HG03135 (cell line): ENCODE measurements around the gene PPP1R12A.
"Not testable (repeated sequence)": the region's sequence is repeated elsewhere in the genome, so short reads cannot be mapped to it uniquely, and the experiment has no call there.

Experiments used
- ATAC-seq: cut with Tn5 transposase; IDR thresholded peaks from one replicate; pipeline ENCODE4 v1.9.1; 2021; ENCODE audit warnings: mild to moderate bottlenecking, moderate library complexity; ENCODE audit not compliant: unreplicated experiment

The PPP1R12A gene

GRCh38 chr12:79844693-79845092, 90.2 kb downstream of the PPP1R12A start:
- no peak for ATAC-seq

GRCh38 chr12:79843978-79844377, 90.9 kb downstream of the PPP1R12A start:
- no peak for ATAC-seq

DNA sequence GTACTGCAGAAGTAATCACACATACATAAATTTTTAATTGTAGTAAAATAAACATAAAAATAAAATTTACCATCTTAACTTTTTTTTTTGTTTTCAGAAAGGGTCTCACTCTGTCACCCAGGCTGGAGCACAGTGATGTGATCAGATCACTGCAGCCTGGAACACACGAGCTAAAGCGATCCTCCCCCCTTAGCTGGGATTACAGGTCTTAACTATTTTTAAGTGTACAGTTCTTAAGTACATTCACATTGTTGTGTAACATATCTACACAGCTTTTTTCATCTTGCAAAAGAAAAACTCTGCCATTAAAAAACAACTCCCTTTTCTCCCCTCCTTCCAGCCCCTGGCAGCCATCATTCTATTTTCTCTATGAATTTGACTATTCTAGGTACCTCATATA, 92.3 kb downstream of the PPP1R12A start:
- no peak for ATAC-seq

DNA sequence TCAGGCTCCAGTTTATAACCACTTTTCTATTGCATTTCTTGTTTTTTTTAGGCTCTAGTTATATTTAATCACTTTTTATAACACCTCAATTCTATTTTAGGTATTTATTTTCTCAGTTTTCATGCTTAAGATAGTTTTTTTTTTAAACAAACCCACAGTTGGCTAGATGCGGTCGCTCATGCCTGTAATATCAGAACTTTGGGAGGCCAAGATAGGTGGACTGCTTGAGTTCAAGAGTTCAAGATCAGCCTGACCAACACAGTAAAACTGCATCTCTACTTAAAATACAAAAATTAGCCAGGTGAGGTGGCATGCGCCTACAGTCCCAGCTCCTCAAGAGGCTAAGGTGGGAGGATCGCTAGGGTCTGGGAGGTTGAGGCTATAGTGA, 93.0 kb downstream of the PPP1R12A start:
- ATAC-seq: no peak

DNA sequence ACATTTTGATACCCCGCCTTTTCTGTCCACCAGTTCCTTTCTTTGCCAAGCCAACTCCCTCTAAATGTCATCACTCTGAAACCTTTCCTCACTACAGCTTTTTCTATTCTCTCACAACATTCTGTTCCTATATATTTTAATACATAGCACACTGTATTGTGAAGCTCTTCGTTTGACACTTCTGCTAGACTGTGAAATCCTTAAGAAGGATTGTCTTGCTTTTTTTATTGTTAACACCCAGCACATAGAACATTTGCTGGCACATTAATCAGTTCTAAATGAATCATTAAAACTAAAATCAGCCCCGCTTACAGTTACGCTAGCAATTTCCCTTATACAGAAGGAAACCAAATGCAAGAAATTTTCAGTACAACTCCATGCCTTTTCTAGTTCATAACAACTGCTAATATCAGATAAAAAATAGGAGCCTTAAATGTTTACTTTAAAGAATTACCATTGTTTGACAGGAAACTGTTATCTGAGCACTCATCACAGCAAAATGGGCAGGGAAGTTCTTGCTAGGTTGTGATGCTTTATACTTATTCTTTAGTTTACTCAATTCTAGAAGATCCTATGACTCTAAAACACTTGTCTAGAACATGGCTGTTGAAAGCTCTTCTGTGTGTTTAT, 93.5 kb downstream of the PPP1R12A start:
- ATAC-seq: no peak

- ATAC-seq: no peak
These were observed 96.5 kb downstream of the PPP1R12A start for GRCh38 chr12:79838359-79838758.

DNA sequence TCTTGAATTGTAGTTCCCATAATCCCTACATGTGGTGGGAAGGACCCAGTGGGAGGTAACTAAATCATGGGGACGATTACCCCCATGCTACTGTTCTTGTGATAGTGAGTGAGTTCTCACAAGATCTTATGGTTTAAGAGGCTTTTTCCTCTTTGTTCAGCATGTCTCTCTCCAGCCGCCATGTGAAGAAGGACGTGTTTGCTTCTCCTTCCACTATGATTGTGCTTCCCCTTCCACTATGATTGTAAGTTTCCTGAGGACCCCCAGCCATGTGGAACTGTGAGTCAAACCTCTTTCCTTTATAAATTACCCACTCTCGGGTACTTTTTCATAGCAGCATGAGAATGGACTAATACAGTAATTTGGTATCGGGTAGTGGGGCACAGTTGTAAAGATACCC, 97.3 kb downstream of the PPP1R12A start:
- no peak for ATAC-seq

- ATAC-seq: no peak
These were observed 99.5 kb downstream of the PPP1R12A start for GRCh38 chr12:79835377-79835843.

DNA sequence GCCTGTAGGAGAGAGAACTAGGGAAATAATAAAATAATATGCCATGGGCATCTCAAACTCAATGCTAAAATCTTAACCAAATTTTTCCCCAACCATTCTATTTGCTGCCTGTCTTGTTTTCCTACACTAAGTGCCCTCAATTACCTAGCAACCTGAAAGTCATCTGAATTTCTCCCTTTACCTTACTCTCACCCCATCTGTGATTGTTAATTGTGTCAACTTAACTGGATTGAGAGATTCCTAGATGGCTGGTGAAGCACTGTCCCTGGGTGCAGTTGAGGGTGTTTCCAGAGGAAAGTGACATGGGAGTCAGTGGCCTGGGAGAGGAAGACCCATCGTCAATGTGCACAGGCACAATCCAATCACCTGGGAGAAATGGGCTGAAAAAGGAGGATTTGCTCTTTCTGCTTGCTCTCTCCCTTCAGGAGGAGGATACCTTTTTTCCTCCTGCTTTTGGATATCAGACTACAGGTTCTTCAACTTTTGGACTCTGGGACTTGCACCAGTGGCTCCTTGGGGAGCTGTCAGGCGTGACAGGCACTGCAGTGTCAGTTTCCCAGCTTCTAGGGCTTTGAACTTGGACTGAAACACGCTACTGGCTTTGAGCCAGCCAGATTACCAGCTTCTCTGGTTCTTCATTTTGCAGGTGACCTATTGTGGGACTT, 100.1 kb downstream of the PPP1R12A start:
- ATAC-seq: no peak

- ATAC-seq: no peak
These were observed 104.5 kb downstream of the PPP1R12A start for GRCh38 chr12:79830440-79830839.

GRCh38 chr12:79828924-79829323, 106.0 kb downstream of the PPP1R12A start:
- no peak for ATAC-seq

GRCh38 chr12:79827484-79827883, 107.4 kb downstream of the PPP1R12A start:
- ATAC-seq: no peak

- no peak for ATAC-seq
These were observed 108.4 kb downstream of the PPP1R12A start for GRCh38 chr12:79826267-79827128.

DNA sequence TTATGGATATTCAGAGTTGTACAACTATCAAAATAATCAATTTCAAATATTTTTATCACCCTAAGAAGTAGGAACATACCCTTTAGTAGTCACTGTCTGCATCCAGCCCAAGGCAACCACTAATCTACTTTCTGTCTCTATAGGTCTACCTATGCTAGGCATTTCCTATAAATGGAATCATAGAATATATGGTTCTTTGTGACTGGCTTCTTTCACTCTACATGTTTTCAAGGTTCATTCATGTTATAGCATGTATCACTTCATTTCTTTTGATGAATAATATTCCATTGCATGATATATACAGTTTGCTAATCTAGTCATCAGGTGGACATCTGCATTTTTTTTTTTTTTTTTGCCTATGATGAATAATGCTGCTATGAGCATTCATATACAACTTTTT, 112.4 kb downstream of the PPP1R12A start:
- no peak for ATAC-seq

DNA sequence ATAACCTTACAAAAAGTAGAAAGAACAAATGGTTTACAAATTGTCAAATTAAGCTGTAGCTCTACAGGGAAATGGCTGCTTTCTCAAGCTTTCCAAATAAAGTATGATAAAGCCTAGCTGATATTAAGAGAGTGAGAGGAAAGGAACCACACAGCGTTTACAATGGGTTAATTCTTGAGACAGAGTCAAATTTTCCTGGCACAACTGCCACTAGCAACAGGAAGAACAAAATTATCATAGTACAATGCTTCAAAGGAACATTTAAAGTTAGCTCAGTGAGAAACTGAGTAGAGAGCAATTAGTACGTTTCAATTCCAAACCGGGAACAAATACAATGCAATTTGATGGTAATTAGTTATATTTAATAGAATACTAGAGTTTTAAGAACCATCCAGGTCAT, 116.0 kb downstream of the PPP1R12A start:
- no peak for ATAC-seq

GRCh38 chr12:79784366-79785065, 150.4 kb downstream of the PPP1R12A start:
- not testable (repeated sequence) for ATAC-seq

DNA sequence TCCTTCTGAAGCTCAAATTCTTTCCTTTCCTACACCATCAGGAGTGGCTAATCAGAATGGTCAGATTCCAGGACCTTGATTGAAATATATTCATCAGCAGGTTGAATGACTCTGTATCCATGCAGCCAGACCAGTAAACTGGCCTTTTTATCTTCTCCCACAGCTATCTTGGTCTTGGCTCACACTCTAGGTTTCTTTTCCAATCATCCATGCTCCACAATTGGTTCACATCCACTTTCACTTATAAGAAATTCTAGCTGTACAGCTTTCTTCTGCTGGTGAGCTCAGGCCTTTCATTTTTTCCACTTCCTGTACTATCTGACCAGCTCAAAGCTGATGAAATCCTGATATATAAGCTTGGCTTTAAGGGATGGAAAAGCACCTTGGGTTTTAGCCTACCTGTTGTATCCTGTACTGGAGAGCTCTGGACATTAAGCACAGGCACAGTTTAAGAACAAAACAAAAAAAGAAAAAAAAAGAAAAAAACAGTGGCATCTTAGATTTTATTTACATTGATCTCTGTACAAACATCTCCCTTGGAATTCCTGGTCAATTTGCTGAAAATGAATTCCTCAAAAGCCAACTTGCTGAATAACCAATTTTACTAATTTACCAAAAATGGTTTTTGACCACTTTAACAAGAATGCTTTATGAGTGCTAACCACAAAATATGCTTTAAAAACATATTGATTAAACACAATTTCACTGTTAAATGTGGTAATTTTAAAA, 152.6 kb downstream of the PPP1R12A start:
- ATAC-seq: no peak

DNA sequence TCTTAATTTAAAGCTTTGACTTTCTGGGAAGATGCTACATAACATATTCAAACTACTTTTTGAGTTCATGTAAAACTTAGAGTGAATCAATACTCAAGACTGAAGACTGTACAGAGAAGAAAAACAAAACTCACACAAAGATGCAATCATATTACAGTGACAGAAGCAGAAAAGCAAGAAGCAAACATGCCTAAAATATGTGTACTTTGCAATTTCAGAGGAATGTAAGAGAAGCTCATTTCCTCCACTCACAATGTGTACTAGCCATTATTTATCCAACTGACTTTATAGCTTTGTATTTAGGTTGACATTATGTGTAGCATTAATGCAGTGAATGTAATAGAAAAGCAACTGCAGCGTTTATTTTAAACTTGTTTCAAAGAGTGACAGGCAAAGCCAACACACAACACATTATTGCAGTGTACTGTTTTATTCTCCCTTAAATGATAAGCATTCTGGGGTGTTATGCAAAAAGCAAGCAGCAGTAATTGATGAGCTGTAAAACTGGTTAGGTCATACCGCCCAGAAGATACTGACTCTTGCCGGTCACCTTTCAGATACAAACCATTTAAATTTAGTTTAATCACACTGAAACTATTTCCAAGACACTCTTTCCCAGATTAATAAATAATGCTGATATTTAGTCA, 156.0 kb downstream of the PPP1R12A start:
- ATAC-seq: no peak

DNA sequence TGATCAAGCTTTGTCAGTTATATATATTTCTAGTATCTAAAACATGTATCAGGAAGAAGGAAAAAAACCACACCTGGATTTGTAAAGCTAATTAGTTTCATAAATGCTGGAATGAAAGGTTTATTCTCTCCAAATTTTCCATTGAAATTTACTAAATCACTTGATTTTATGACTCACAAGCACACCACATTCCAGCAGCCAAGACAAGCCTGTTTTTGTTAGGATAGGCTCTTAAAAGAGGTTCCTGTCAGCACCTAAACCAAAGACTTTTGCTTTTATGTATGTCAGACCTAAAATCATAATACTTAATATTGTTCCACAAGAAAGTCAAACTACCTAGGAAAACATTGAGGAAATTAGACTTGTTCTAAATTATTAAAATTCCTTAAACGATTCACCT, 158.8 kb downstream of the PPP1R12A start:
- no peak for ATAC-seq
